H9 (cell line): Measurements from ENCODE around the gene DRGX. TPM values are rescaled to one million over a fixed set of nuclear protein-coding genes. Genes with fewer than 3 reads are reported as not detected.
A peak's percentile ranks its signal among the peaks of the same experiment; 100 is the strongest.

ENCODE experiments used
- DNase-seq: peaks from one replicate; pipeline ENCODE4 v3.0.0-alpha.2; 2017
- H2AFZ ChIP-seq: one replicate; pipeline ENCODE4 v1.6.1; 2013; ENCODE audit warnings: mild to moderate bottlenecking, low read length, control low read depth, moderate library complexity
- H2AK5ac ChIP-seq: 2 replicates; pipeline ENCODE4 v1.6.1; 2013; ENCODE audit warnings: low read length, control low read depth, mixed read lengths; ENCODE audit not compliant: insufficient read length
- H2BK120ac ChIP-seq: one replicate; pipeline ENCODE4 v1.6.1; 2013; ENCODE audit warnings: low read depth, mild to moderate bottlenecking, low read length, control low read depth, inconsistent platforms; ENCODE audit not compliant: poor library complexity, severe bottlenecking
- H2BK12ac ChIP-seq: 2 replicates; pipeline ENCODE4 v1.6.1; 2013; ENCODE audit warnings: low read length, control low read depth, mixed read lengths, low read depth; ENCODE audit not compliant: insufficient read length
- H2BK15ac ChIP-seq: 2 replicates; pipeline ENCODE4 v1.6.1; 2013; ENCODE audit warnings: low read depth, low read length, control low read depth
- H2BK20ac ChIP-seq: one replicate; pipeline ENCODE4 v1.6.1; 2013; ENCODE audit warnings: low read depth, mild to moderate bottlenecking, low read length, control low read depth, inconsistent platforms; ENCODE audit not compliant: poor library complexity, severe bottlenecking
- H2BK5ac ChIP-seq: 2 replicates; pipeline ENCODE4 v1.6.1; 2013; ENCODE audit warnings: low read length, control low read depth, mixed read lengths; ENCODE audit not compliant: insufficient read length
- H3K14ac ChIP-seq: 2 replicates; pipeline ENCODE4 v1.6.1; 2013; ENCODE audit warnings: low read length, control low read depth; ENCODE audit not compliant: insufficient read depth
- H3K18ac ChIP-seq: 2 replicates; pipeline ENCODE4 v1.6.1; 2013; ENCODE audit warnings: low read depth, mild to moderate bottlenecking, mixed read lengths, low read length, control low read depth; ENCODE audit not compliant: insufficient read length
- H3K23ac ChIP-seq: 2 replicates; pipeline ENCODE4 v1.6.1; 2013; ENCODE audit warnings: low read length, control low read depth, mixed read lengths, low read depth; ENCODE audit not compliant: insufficient read length
- H3K23me2 ChIP-seq: 2 replicates; pipeline ENCODE4 v1.6.1; 2013; ENCODE audit warnings: low read depth, mild to moderate bottlenecking, mixed read lengths, low read length, control low read depth; ENCODE audit not compliant: insufficient read length, poor library complexity, severe bottlenecking
- H3K27ac ChIP-seq: 2 replicates; pipeline ENCODE4 v1.5.1; 2013; ENCODE audit warnings: low read length, control low read depth, mixed read lengths, low read depth; ENCODE audit not compliant: insufficient read length
- H3K27me3 ChIP-seq: 2 replicates; pipeline ENCODE4 v1.6.1; 2013; ENCODE audit warnings: low read length, control low read depth, inconsistent platforms; ENCODE audit not compliant: insufficient read depth
- H3K4ac ChIP-seq: 2 replicates; pipeline ENCODE4 v1.6.1; 2013; ENCODE audit warnings: low read depth, mild to moderate bottlenecking, control low read depth, inconsistent platforms, low read length, moderate library complexity
- H3K4me1 ChIP-seq: 2 replicates; pipeline ENCODE4 v1.6.1; 2013; ENCODE audit warnings: low read length, control low read depth, inconsistent platforms; ENCODE audit not compliant: insufficient read depth
- H3K4me2 ChIP-seq: 2 replicates; pipeline ENCODE4 v1.6.1; 2013; ENCODE audit warnings: low read length, control low read depth, mixed read lengths; ENCODE audit not compliant: insufficient read length, insufficient read depth
- H3K56ac ChIP-seq: 2 replicates; pipeline ENCODE4 v1.6.1; 2013; ENCODE audit warnings: low read depth, mild to moderate bottlenecking, mixed read lengths, low read length, control low read depth; ENCODE audit not compliant: insufficient read length
- H3K79me1 ChIP-seq: 2 replicates; pipeline ENCODE4 v1.6.1; 2013; ENCODE audit warnings: low read depth, mild to moderate bottlenecking, moderate library complexity, low read length, control low read depth, inconsistent platforms; ENCODE audit not compliant: insufficient read depth, poor library complexity, severe bottlenecking
- H3K79me2 ChIP-seq: 2 replicates; pipeline ENCODE4 v1.6.1; 2013; ENCODE audit warnings: low read length, control low read depth, inconsistent platforms; ENCODE audit not compliant: insufficient read depth
- H3K9ac ChIP-seq: 2 replicates; pipeline ENCODE4 v1.6.1; 2013; ENCODE audit warnings: low read length, control low read depth, mixed read lengths; ENCODE audit not compliant: insufficient read length; ENCODE audit errors: extremely low read depth
- H3K9me3 ChIP-seq: one replicate; pipeline ENCODE4 v1.6.1; 2013; ENCODE audit warnings: low read depth, low read length, inconsistent platforms; ENCODE audit not compliant: control insufficient read depth
- H3T11ph ChIP-seq: one replicate; pipeline ENCODE4 v1.6.1; 2013; ENCODE audit warnings: mild to moderate bottlenecking, low read length, control low read depth, inconsistent platforms
- H4K20me1 ChIP-seq: one replicate; pipeline ENCODE4 v1.6.1; 2013; ENCODE audit not compliant: control insufficient read depth, insufficient read length, insufficient read depth
- H4K5ac ChIP-seq: 2 replicates; pipeline ENCODE4 v1.6.1; 2013; ENCODE audit warnings: low read depth, mild to moderate bottlenecking, mixed read lengths, low read length, control low read depth; ENCODE audit not compliant: insufficient read length
- H4K8ac ChIP-seq: replicated peaks from 2 replicates; pipeline ENCODE4 v1.6.1; 2013; ENCODE audit warnings: low read length, control low read depth, mixed read lengths, low read depth; ENCODE audit not compliant: insufficient read length
- H4K91ac ChIP-seq: 2 replicates; pipeline ENCODE4 v1.6.1; 2013; ENCODE audit warnings: low read depth, mild to moderate bottlenecking, moderate library complexity, mixed read lengths, low read length, control low read depth; ENCODE audit not compliant: insufficient read length
- H3K27ac Mint-ChIP-seq, 3 experiments: 2 replicates in 2 of 3; 3 replicates in 1 of 3; pipeline ENCODE4 v1.8.0; 2020 to 2021; ENCODE audit warnings: mixed read lengths in 3 of 3, mild to moderate bottlenecking in 1 of 3, moderate library complexity in 1 of 3
- H3K27me3 Mint-ChIP-seq: 2 replicates; pipeline ENCODE4 v1.8.0; 2021; ENCODE audit warnings: low read depth, mild to moderate bottlenecking, moderate library complexity, mixed read lengths
- H3K36me3 Mint-ChIP-seq, 3 experiments: 2 replicates in 2 of 3; 3 replicates in 1 of 3; pipeline ENCODE4 v1.8.0; 2020 to 2021; ENCODE audit warnings: low read depth in 3 of 3, mixed read lengths in 3 of 3; ENCODE audit not compliant: insufficient read depth in 1 of 3
- H3K4me1 Mint-ChIP-seq, 2 experiments: 2 replicates each; pipeline ENCODE4 v1.8.0; 2020; ENCODE audit warnings: mixed read lengths in 2 of 2
- H3K4me3 Mint-ChIP-seq, 2 experiments: 2 replicates in 1 of 2; 3 replicates in 1 of 2; pipeline ENCODE4 v1.8.0; 2020 to 2021; ENCODE audit warnings: mild to moderate bottlenecking in 2 of 2, mixed read lengths in 2 of 2, moderate library complexity in 1 of 2
- H3K9me3 Mint-ChIP-seq, 2 experiments: 2 replicates in 1 of 2; 3 replicates in 1 of 2; pipeline ENCODE4 v1.8.0; 2020; ENCODE audit warnings: mild to moderate bottlenecking in 2 of 2, mixed read lengths in 2 of 2, moderate library complexity in 1 of 2
- CTCF ChIP-seq: fragments of 200-600 bp; sonication (generic); conservative IDR thresholded peaks from 3 replicates; pipeline ENCODE4 v1.8.0; 2021; ENCODE audit warnings: antibody characterized with exemption, mild to moderate bottlenecking
- total RNA-seq: library from RNA; stranded (reverse); gene quantifications from 2 replicates; pipeline ENCODE4 v1.2.1, GENCODE V29; 2021

Gene DRGX
- total RNA-seq, 1 experiment from 2014 or later: not detected

- TF ChIP-seq CTCF: no peak
- no peak overlapping the region for H4K8ac ChIP-seq
- H3T11ph ChIP-seq: no peak overlapping the region
- H2BK12ac ChIP-seq: no peak overlapping the region
- no peaks in the 10 kb centered on the region for H4K20me1 ChIP-seq
- no peak for DNase-seq
- H2BK15ac ChIP-seq: no peak overlapping the region
- no peaks in the 10 kb centered on the region for H3K9me3 ChIP-seq
- H4K5ac ChIP-seq: no peak overlapping the region
- H3K4me2 ChIP-seq: no peak overlapping the region
- H2AFZ ChIP-seq: no peak overlapping the region
- no peaks in the 10 kb centered on the region for H3K23me2 ChIP-seq
- Mint-ChIP-seq H3K9me3 (no peaks in the 10 kb centered on the region), H3K36me3 (no peaks in the 10 kb centered on the region), H3K27ac (no peak overlapping the region), H3K4me3 (no peak overlapping the region), H3K27me3 (peaks cover 4% of the 10 kb centered on the region), H3K4me1 (no peaks in the 10 kb centered on the region)
- no peak overlapping the region for H3K23ac ChIP-seq
- H2BK20ac ChIP-seq: no peak overlapping the region
- H3K18ac ChIP-seq: peak overlapping the region; percentile 29
- H2BK120ac ChIP-seq: no peak overlapping the region
- H3K14ac ChIP-seq: 0 out of 2 replicates have a peak overlapping the region, but pooled peaks have one; percentile 20
- H3K56ac ChIP-seq: no peak overlapping the region
- no peak overlapping the region for H2BK5ac ChIP-seq
- no peaks in the 10 kb centered on the region for H3K79me2 ChIP-seq
- H3K9ac ChIP-seq: no peak overlapping the region
- H3K27ac ChIP-seq: no peak overlapping the region
- no peaks in the 10 kb centered on the region for H3K79me1 ChIP-seq
- no peak overlapping the region for H3K4ac ChIP-seq
- no peaks in the 10 kb centered on the region for H3K27me3 ChIP-seq
- no peak overlapping the region for H2AK5ac ChIP-seq
- no peak overlapping the region for H4K91ac ChIP-seq
- H3K4me1 ChIP-seq: no peaks in the 10 kb centered on the region
Measured at GRCh38 chr10:49318755-49319154, 77.1 kb downstream of the DRGX start.
